DMS 273 (cell line): ENCODE measurements around the gene SVOP.
"Not testable (repeated sequence)": the region's sequence is repeated elsewhere in the genome, so short reads cannot be mapped to it uniquely, and the experiment has no call there.

Experiments used
- DNase-seq: peaks from one replicate; lab custom pipeline; 2025; ENCODE audit not compliant: unreplicated experiment; lab: John Stamatoyannopoulos, UW

SVOP gene

GRCh38 chr12:109020796-109021380 is at the start of gene SVOP:
Gene SVOP (minus strand): TSS chr12:109021068. CDS start chr12:109020868, 200 bp downstream.
- DNase-seq: peak; percentile 94

- DNase-seq: no peak
Observed at GRCh38 chr12:109069307-109070271, 48.7 kb upstream of the SVOP start.

- no peak for DNase-seq
Observed at GRCh38 chr12:109065853-109066193, 45.0 kb upstream of the SVOP start.

GRCh38 chr12:109065154-109065852 is 44.4 kb upstream of the SVOP start:
- no peak for DNase-seq

GRCh38 chr12:109064143-109064542 is 43.3 kb upstream of the SVOP start:
- DNase-seq: no peak

GRCh38 chr12:109058773-109059172 is 37.9 kb upstream of the SVOP start:
- DNase-seq: no peak

- DNase-seq: no peak
Observed at GRCh38 chr12:109057376-109057775, 36.5 kb upstream of the SVOP start.

- DNase-seq: no peak
Observed at GRCh38 chr12:109056891-109057290, 36.0 kb upstream of the SVOP start.

GRCh38 chr12:109054520-109054919 is 33.7 kb upstream of the SVOP start:
- no peak for DNase-seq

- not testable (repeated sequence) for DNase-seq
Observed at GRCh38 chr12:109054124-109054513, 33.3 kb upstream of the SVOP start.

GRCh38 chr12:109053382-109054123 is 32.7 kb upstream of the SVOP start:
- no peak for DNase-seq

- DNase-seq: peak; percentile 91
Observed at GRCh38 chr12:109052414-109053323, 31.8 kb upstream of the SVOP start, which contains the start of gene USP30. Gene USP30 (plus strand): TSS chr12:109052576. CDS start chr12:109052679, 103 bp downstream.

GRCh38 chr12:109052097-109052413 is 31.2 kb upstream of the SVOP start:
- no peak for DNase-seq

- not testable (repeated sequence) for DNase-seq
Observed at GRCh38 chr12:109049794-109050193, 28.9 kb upstream of the SVOP start.

GRCh38 chr12:109048706-109049105 is 27.8 kb upstream of the SVOP start:
- not testable (repeated sequence) for DNase-seq

- no peak for DNase-seq
Observed at GRCh38 chr12:109047081-109047805, 26.4 kb upstream of the SVOP start.

GRCh38 chr12:109044241-109044640 is 23.4 kb upstream of the SVOP start:
- DNase-seq: no peak

- no peak for DNase-seq
Observed at GRCh38 chr12:109036975-109037374, 16.1 kb upstream of the SVOP start.
